HCT116 (cell line): ENCODE data around the gene ANO9. TPM values are rescaled to one million over a fixed set of nuclear protein-coding genes. Genes with fewer than 3 reads are reported as not detected.

Experiments used
- ATAC-seq: fragments of 200-7000 bp; cut with Tn5 transposase; 2 replicates; pipeline ENCODE4 v1.9.1; 2020; ENCODE audit warnings: mild to moderate bottlenecking, moderate library complexity
- BruUV-seq: library from RNA; stranded (reverse); fragments of 400-500 nt; replicated peaks from 2 replicates; lab custom pipeline; 2021; lab: Mats Ljungman, UMichigan
- CTCF ChIA-PET: fragments of 300-600 bp; sonication (Branson Sonifier 250); formaldehyde crosslinking; loops from one replicate; lab custom pipeline; 2021; ENCODE audit warnings: antibody characterized with exemption; lab: Charles Lee
- POLR2A ChIA-PET: fragments of 300-600, 350-600 bp; sonication (Branson Sonifier 250); formaldehyde crosslinking; loops from one replicate; lab custom pipeline; 2021; ENCODE audit warnings: antibody characterized with exemption; lab: Charles Lee
- RAD21 ChIA-PET, 2 experiments: fragments of 300-600 bp; sonication (Branson Sonifier 250); formaldehyde crosslinking; loops; one replicate each; lab custom pipeline; 2023; ENCODE audit warnings: low total read pairs in 2 of 2; ENCODE audit not compliant: uncharacterized antibody in 2 of 2, unreplicated experiment in 2 of 2, low non-redundant PET in 1 of 2; lab: Charles Lee
- DNase-seq: peaks from one replicate; pipeline ENCODE4 v3.0.0-alpha.2; 2010; ENCODE audit warnings: low read depth, low spot score
- H2AFZ ChIP-seq: fragments of 200-600 bp; shearing (Covaris generic), sonication (generic); 2 replicates; pipeline ENCODE4 v1.6.1; 2017; ENCODE audit warnings: low read depth, mixed run types, mixed read lengths, antibody characterized with exemption, low read length; ENCODE audit not compliant: poor library complexity, severe bottlenecking
- H3K27ac ChIP-seq: 2 replicates; pipeline ENCODE4 v1.5.1; 2012; ENCODE audit warnings: low read depth, low read length
- H3K27me3 ChIP-seq: fragments of 200-600 bp; sonication (generic); 2 replicates; pipeline ENCODE4 v1.6.1; 2016; ENCODE audit warnings: mixed run types, low read length, mixed read lengths; ENCODE audit not compliant: insufficient read depth
- H3K36me3 ChIP-seq, 2 experiments: fragments of 200-500 bp in 1 of 2; fragments of 200-600 bp in 1 of 2; sonication (Bioruptor generic) in 1 of 2; sonication (generic) in 1 of 2; 2 replicates each; pipeline versions ENCODE4 v1.5.1 to v1.6.1; 2014 to 2016; ENCODE audit warnings: low read length in 2 of 2, inconsistent platforms in 1 of 2, mixed read lengths in 1 of 2, mixed run types in 1 of 2; ENCODE audit not compliant: insufficient read depth in 2 of 2, control insufficient read depth in 1 of 2
- H3K4me1 ChIP-seq, 2 experiments: fragments of 200-600 bp in 1 of 2; sonication (generic) in 1 of 2; 2 replicates each; pipeline versions ENCODE4 v1.5.1 to v1.6.1; 2012 to 2017; ENCODE audit warnings: low read length in 2 of 2, inconsistent platforms in 1 of 2, mild to moderate bottlenecking in 1 of 2, mixed read lengths in 1 of 2, mixed run types in 1 of 2, moderate library complexity in 1 of 2; ENCODE audit not compliant: insufficient read depth in 2 of 2, control insufficient read depth in 1 of 2
- H3K4me2 ChIP-seq: fragments of 200-600 bp; sonication (generic); 2 replicates; pipeline ENCODE4 v1.6.1; 2017; ENCODE audit warnings: mixed run types, low read length, mixed read lengths
- H3K4me3 ChIP-seq, 2 experiments: fragments of 200-600 bp in 1 of 2; sonication (generic) in 1 of 2; replicated peaks in 1 of 2; 2 replicates each; pipeline ENCODE4 v1.5.1; 2011 to 2016; ENCODE audit warnings: low read length in 2 of 2, control low read depth in 1 of 2, low read depth in 1 of 2, mild to moderate bottlenecking in 1 of 2, mixed read lengths in 1 of 2, mixed run types in 1 of 2
- H3K79me2 ChIP-seq: fragments of 200-600 bp; sonication (generic); 2 replicates; pipeline ENCODE4 v1.6.1; 2017; ENCODE audit warnings: mild to moderate bottlenecking, mixed run types, low read length, moderate library complexity, mixed read lengths; ENCODE audit not compliant: insufficient read depth
- H3K9ac ChIP-seq: fragments of 200-600 bp; sonication (generic); 2 replicates; pipeline ENCODE4 v1.6.1; 2016; ENCODE audit warnings: low read length, mixed read lengths
- H3K9me2 ChIP-seq: fragments of 200-600 bp; sonication (generic), shearing (Covaris generic); 2 replicates; pipeline ENCODE4 v1.6.1; 2017; ENCODE audit warnings: mixed run types, mild to moderate bottlenecking, moderate library complexity; ENCODE audit not compliant: insufficient read depth
- H3K9me3 ChIP-seq, 2 experiments: fragments of 200-500 bp in 1 of 2; fragments of 200-600 bp in 1 of 2; sonication (Bioruptor generic) in 1 of 2; sonication (generic) in 1 of 2; 2 replicates each; pipeline ENCODE4 v1.6.1; 2014 to 2017; ENCODE audit warnings: low read length in 2 of 2, mixed read lengths in 2 of 2, inconsistent platforms in 1 of 2, low read depth in 1 of 2, mild to moderate bottlenecking in 1 of 2, mixed run types in 1 of 2, moderate library complexity in 1 of 2; ENCODE audit not compliant: control insufficient read depth in 1 of 2, insufficient read depth in 1 of 2
- H4K20me1 ChIP-seq: fragments of 200-600 bp; sonication (generic), shearing (Covaris generic); 2 replicates; pipeline ENCODE4 v1.6.1; 2017; ENCODE audit warnings: mixed run types, mild to moderate bottlenecking, moderate library complexity; ENCODE audit not compliant: insufficient read depth
- CBX3 ChIP-seq: IDR thresholded peaks from 2 replicates; pipeline ENCODE4 v1.6.1; 2012; ENCODE audit warnings: low read depth
- CEBPB ChIP-seq: IDR thresholded peaks from 2 replicates; pipeline ENCODE4 v1.6.1; 2012; ENCODE audit warnings: low read depth
- EGR1 ChIP-seq: IDR thresholded peaks from 2 replicates; pipeline ENCODE4 v1.6.1; 2012; ENCODE audit warnings: low read depth
- EZH2phosphoT487 ChIP-seq: fragments of 200-600 bp; IDR thresholded peaks from 2 replicates; pipeline ENCODE4 v1.6.1; 2018; ENCODE audit warnings: antibody characterized with exemption, borderline replicate concordance
- FOSL1 ChIP-seq: IDR thresholded peaks from 2 replicates; pipeline ENCODE4 v1.6.1; 2012; ENCODE audit warnings: low read depth
- JUND ChIP-seq: IDR thresholded peaks from 2 replicates; pipeline ENCODE4 v1.6.1; 2012
- POLR2A ChIP-seq: IDR thresholded peaks from 2 replicates; pipeline ENCODE4 v1.7.0; 2011; ENCODE audit warnings: borderline replicate concordance; ENCODE audit not compliant: insufficient read depth, insufficient read length; ENCODE audit errors: extremely low read depth
- SRF ChIP-seq: IDR thresholded peaks from 2 replicates; pipeline ENCODE4 v1.6.1; 2012; ENCODE audit warnings: low read depth
- TCF7L2 ChIP-seq: IDR thresholded peaks from 2 replicates; pipeline ENCODE4 v1.7.0; 2011; ENCODE audit warnings: borderline replicate concordance, inconsistent platforms; ENCODE audit not compliant: insufficient read depth, insufficient read length; ENCODE audit errors: extremely low read depth
- YY1 ChIP-seq: IDR thresholded peaks from 2 replicates; pipeline ENCODE4 v1.6.1; 2011; ENCODE audit warnings: low read length, low read depth, moderate library complexity, mild to moderate bottlenecking; ENCODE audit not compliant: insufficient replicate concordance; ENCODE audit errors: extremely low read depth
- ZNF274 ChIP-seq: fragments of 200-500 bp; sonication (Bioruptor generic); IDR thresholded peaks from 2 replicates; pipeline ENCODE4 v1.6.1; 2014; ENCODE audit warnings: mild to moderate bottlenecking, low read depth, low read length, inconsistent platforms
- intact Hi-C: fragments of 100-400 bp; cut with micrococcal nuclease; formaldehyde crosslinking; loops from 2 replicates; pipeline ENCODE4 v1.10.0; 2022
- total RNA-seq: library from RNA; stranded (reverse); gene quantifications from one replicate; pipeline ENCODE4 v1.2.1, GENCODE V29; 2021; ENCODE audit not compliant: unreplicated experiment
- TF ChIP-seq, protein P1 (sequence below): IDR thresholded peaks from 2 replicates; pipeline ENCODE4 v1.6.1; 2012; ENCODE audit warnings: low read depth
- TF ChIP-seq, protein P2 (sequence below): IDR thresholded peaks from 2 replicates; pipeline ENCODE4 v1.6.1; 2012
- TF ChIP-seq, protein P3 (sequence below): IDR thresholded peaks from 2 replicates; pipeline ENCODE4 v1.6.1; 2011; ENCODE audit warnings: mild to moderate bottlenecking, low read length, moderate library complexity; ENCODE audit not compliant: insufficient replicate concordance; ENCODE audit errors: extremely low read depth

The ANO9 gene
- total RNA-seq, 1 experiment from 2014 or later, result 70.3 TPM

DNA sequence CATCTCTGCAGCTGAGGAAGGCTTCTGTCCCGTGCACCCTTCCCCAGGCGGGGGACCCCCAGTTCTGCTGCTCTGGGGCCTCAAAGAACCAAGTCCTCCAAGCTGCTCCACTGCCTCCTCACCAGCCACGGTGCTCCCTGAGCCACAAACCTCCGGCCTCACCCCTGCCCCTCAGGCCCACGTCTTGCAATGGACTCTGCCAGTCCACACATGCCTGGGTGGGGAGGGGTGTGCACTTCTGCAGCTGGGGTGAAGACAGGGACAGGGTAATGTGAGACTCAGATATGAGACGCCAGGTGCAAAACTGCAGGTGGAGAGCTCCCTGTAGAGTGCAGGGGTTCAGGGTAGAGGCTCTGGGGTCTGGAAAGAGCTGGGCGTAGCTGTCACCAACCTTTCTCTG is 5.1 kb upstream of the ANO9 start:
- H3K36me3 ChIP-seq, result no peaks in the 10 kb centered on the region
- TF ChIP-seq FOSL1 (no peak), TCF7L2 (no peak), CBX3 (no peak), EZH2phosphoT487 (no peak), POLR2A (no peak), YY1 (no peak), CEBPB (no peak), EGR1 (no peak), SRF (no peak), ZNF274 (no peak), JUND (no peak)
- TF ChIP-seq, protein P1, sequence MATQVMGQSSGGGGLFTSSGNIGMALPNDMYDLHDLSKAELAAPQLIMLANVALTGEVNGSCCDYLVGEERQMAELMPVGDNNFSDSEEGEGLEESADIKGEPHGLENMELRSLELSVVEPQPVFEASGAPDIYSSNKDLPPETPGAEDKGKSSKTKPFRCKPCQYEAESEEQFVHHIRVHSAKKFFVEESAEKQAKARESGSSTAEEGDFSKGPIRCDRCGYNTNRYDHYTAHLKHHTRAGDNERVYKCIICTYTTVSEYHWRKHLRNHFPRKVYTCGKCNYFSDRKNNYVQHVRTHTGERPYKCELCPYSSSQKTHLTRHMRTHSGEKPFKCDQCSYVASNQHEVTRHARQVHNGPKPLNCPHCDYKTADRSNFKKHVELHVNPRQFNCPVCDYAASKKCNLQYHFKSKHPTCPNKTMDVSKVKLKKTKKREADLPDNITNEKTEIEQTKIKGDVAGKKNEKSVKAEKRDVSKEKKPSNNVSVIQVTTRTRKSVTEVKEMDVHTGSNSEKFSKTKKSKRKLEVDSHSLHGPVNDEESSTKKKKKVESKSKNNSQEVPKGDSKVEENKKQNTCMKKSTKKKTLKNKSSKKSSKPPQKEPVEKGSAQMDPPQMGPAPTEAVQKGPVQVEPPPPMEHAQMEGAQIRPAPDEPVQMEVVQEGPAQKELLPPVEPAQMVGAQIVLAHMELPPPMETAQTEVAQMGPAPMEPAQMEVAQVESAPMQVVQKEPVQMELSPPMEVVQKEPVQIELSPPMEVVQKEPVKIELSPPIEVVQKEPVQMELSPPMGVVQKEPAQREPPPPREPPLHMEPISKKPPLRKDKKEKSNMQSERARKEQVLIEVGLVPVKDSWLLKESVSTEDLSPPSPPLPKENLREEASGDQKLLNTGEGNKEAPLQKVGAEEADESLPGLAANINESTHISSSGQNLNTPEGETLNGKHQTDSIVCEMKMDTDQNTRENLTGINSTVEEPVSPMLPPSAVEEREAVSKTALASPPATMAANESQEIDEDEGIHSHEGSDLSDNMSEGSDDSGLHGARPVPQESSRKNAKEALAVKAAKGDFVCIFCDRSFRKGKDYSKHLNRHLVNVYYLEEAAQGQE, result no peak
- TF ChIP-seq, protein P2, sequence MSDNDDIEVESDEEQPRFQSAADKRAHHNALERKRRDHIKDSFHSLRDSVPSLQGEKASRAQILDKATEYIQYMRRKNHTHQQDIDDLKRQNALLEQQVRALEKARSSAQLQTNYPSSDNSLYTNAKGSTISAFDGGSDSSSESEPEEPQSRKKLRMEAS, result no peak
- TF ChIP-seq, protein P3, sequence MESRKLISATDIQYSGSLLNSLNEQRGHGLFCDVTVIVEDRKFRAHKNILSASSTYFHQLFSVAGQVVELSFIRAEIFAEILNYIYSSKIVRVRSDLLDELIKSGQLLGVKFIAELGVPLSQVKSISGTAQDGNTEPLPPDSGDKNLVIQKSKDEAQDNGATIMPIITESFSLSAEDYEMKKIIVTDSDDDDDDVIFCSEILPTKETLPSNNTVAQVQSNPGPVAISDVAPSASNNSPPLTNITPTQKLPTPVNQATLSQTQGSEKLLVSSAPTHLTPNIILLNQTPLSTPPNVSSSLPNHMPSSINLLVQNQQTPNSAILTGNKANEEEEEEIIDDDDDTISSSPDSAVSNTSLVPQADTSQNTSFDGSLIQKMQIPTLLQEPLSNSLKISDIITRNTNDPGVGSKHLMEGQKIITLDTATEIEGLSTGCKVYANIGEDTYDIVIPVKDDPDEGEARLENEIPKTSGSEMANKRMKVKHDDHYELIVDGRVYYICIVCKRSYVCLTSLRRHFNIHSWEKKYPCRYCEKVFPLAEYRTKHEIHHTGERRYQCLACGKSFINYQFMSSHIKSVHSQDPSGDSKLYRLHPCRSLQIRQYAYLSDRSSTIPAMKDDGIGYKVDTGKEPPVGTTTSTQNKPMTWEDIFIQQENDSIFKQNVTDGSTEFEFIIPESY, result no peak
- no TSS peak for BruUV-seq
- no peak overlapping the region for H3K4me2 ChIP-seq
- ChIA-PET RAD21 (interaction anchor here in 1 of 2 experiments (0.6 kb wide), 1 partner anchor 9 kb away, joined by 4 read pairs; no protein-coding TSS in a partner anchor), CTCF (no interaction called here), POLR2A (interaction anchor here (0.7 kb wide), 1 partner anchor 9 kb away, joined by 3 read pairs; no protein-coding TSS in a partner anchor)
- no peaks in the 10 kb centered on the region for H3K9me2 ChIP-seq
- H3K27ac ChIP-seq, result peak overlapping the region; percentile 22; the same call in 1 of the 2 replicates
- ATAC-seq, result no peak
- H3K9me3 ChIP-seq, result no peaks in the 10 kb centered on the region
- no peaks in the 10 kb centered on the region for H3K27me3 ChIP-seq
- H3K9ac ChIP-seq, result no peak overlapping the region
- H4K20me1 ChIP-seq, result no peaks in the 10 kb centered on the region
- H3K79me2 ChIP-seq, result peaks cover 28% of the 10 kb centered on the region
- H2AFZ ChIP-seq, result no peak overlapping the region
- peaks cover 25 to 52% of the 10 kb centered on the region in 2 experiments for H3K4me1 ChIP-seq
- no peak for DNase-seq
- intact Hi-C loops, result loop anchor here (5.0 kb wide), 2 partner anchors 40 to 60 kb away; partner anchors contain the start of gene RNH1
- no peak overlapping the region for H3K4me3 ChIP-seq
